Urothelium cell line (cell line): ENCODE data around the gene KMT5B.

Experiments
- DNase-seq: peaks from one replicate; pipeline ENCODE4 v3.0.0; 2011; ENCODE audit warnings: low spot score, mixed read lengths
- FAIRE-seq: peaks from 2 replicates; lab custom pipeline; 2011; peaks lifted over from hg19 to GRCh38; lab: Jason Lieb, UNC

The KMT5B gene

DNA sequence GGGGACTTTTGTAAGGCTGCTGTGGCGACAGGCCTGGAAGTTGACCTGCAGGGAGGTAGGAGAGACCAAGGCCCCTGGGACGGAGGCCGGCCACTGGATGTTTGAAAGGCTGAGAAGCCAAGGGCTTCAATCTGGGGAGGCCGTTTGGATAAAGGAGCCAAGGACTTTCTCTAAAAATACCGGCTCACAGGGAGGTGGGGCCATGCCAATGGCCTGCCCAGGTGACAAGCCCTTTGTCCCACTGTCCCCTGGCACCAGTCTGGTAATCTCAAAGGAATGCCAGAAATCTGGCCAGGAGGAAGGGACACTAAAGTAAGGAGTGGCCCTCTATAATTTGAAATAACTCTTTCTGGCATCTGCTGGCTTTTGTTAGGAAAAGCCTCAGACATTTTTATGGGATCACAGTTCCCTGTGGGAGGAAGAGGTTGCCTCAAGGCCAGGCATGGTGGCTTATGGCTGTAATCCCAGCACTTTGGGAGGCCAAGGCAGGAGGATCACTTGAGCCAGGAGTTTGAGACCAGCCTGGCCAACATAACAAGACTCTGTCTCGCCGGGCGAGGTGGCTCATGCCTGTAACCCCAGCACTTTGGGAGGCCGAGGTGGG, 90.1 kb downstream of the KMT5B start:
- DNase-seq: no peak
- FAIRE-seq: no peak

DNA sequence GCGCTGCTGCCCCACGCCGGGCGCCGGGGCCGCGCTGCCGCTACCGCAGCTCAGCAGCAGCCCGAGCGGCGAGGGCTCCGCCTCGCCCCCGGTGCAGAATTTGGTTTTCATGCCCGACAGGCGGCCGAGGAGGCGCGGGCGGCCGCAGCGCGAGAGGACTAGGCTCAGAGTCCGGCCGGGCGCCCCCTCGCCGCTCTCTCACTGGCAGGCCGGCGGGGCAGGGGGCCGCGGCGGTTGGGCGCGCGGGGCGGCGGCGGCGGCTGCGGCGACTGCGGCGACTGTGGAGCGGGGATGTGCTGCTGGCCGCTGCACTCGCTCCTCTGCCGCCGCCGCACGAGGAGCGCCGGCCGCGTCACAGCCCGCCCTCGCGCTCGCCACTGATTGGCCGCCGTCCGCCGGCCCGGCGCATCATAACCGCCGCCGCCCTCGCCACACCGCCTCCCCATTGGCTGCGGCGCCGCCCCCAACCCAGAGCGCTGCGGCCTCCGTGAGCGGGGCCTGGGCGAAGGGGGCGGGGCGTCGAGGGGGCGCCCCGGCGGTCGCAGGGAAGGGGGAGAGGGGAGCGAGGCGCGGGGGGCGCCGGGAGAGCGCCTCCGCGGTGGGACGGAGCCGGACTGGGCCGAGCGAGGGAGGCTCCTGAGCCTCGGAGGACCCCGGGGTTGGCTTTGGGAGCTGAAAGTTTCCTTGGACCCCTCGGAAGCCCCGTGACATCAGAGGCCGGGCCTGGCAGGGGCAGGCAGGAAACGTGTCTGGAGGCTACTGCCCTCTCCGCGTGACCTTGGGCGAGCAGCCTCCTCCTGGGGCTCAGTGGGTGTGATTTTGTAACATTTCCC, 91.8 kb downstream of the KMT5B start, which contains the start of gene CHKA:
Gene CHKA, minus strand, starts transcription at position 322 of the 833 bp plus-strand sequence. Its CDS starts 211 bp downstream, at position 111.
- FAIRE-seq: peak; percentile 96
- peak; percentile 97 for DNase-seq

DNA sequence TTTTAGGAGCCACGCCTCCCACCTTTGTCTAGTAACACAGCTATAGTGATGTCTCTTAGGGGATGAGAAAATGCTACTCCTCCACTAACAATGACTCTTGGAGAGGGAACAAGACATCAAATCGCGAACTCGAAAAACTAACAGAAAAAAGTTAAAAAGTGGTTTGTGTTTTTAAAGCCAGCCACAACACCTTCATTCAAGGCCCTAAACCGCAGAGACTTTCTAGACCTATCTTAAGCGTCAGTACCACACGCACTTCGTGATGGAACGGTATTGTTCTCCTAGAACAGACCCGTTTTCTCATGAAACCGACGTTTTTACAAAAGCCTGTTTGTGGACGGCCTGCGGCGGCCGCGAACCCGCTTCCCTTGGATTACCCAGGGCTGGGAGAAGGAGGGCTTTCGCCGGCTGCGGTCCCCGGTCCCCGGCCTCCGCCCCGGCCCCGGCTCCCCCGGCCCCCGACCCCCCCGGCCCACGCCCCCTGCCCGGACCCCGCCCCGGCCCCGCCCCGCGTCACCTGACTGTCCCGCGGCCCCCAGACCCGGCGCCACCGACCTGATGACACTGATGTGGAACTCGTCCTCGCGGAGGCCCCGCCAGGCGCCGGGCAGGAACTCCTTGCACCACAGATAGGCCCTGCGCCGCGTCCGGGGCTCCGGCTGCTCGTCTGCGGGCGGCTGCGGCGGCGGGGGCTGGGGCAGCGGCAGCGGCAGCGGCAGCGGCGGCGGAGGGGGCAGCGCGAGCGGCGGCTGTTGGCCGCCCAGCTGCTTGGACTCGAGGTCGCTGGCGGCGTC, 92.6 kb downstream of the KMT5B start:
- DNase-seq (peak; percentile 55), FAIRE-seq (no peak)

DNA sequence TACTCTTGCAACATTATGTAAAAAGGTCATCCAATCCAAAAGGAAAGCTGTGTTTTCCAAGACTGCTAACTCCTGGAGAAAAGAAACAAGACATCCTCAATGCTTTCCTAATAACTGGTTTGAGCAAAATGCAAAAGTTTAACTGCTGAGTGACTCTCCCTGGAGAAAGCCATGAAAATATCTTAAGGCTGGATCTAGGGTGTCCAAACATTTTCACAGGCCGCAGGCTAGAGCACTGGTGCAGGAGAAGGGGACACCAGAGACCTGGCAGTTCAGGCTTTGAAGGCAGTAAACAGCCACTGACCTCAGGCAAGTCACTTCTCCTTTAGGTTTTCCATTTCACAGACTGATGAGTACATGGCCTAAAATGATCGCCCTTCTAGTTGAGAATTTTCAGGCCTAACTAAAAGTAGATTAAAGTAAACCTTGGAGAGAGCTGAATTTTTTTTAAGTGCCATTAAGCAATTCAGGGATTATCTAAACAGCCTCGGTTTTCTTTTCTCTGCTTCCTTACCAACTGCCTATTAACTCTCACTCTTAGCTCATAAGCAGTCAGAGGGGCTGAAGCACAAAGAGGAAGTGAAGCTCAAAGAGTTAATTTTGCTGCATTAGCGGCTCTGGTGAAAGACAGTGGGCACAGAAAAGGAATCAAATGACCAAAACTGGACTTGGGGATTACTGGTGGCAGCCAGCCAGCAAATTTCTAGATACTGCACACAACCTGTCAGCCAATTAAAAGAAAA, 94.2 kb downstream of the KMT5B start:
- no peak for FAIRE-seq

DNA sequence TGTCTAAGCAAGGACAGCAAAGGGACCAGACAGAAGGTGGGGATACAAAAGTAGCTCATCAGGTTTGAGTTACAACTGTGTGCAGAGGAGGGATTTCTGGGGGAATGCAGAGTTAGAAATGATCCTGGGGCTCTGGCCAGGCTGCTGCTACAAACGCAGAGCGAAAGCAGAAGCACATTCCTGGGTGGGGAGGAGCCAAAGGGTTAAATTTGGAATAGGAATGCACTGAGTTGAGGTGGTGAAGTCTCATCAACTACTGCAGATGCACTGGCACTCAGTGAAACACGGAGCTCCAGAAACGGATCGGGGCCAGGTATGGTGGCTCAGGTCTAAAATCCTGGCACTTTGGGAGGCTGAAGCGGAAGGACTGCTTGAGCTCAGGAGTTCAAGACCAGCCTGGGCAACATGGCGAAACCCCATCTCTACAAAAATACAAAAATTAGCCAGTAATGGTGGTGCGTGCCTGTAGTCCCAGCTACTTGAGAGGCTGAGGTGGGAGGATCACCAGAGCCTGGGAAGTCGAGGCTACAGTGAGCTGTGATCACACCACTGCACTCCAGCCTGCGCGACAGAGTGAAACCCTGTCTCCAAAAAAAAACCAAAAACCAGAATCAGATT, 95.1 kb downstream of the KMT5B start:
- FAIRE-seq (no peak), DNase-seq (no peak)

More for the DNA sequence above, 94.2 kb downstream of the KMT5B start:
- no peak for DNase-seq

DNA sequence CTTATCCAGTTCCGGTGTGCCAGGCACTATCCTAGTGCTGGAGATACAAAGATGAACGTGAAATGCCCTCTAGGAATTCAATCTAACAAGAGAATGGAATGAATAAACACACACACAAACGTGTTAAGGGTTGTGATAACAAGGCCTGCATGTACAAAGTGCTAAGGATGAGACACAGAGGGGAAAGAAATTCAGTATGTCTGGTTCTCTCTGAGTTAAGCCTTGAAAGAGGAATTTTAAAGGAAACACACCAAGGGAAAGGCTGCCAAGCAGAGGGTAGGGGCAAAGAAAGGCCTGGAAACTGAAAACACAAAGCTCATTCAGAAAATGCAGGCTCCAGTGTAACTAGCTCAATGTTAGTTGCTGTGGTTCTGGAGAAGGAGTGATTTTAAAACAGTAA, 96.1 kb downstream of the KMT5B start:
- DNase-seq: no peak
- FAIRE-seq: no peak

DNA sequence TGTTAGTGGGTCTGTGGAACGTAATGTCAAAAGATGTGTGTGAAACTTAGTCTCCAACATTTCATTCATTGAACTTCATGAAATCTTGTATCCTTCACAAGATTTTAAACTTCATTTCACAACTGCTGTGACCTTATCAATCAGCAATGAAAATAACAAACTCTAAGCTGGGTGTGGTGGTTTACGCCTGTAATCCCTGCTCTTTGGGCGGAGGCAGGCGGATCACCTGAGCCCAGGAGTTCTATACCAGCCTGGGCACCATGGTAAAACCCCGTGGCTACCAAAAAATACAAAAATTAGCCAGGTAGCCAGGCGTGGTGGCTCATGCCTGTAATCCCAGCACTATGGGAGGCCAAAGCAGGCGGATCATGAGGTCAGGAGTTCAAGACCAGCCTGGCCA, 97.0 kb downstream of the KMT5B start:
- no peak for FAIRE-seq
- no peak for DNase-seq

DNA sequence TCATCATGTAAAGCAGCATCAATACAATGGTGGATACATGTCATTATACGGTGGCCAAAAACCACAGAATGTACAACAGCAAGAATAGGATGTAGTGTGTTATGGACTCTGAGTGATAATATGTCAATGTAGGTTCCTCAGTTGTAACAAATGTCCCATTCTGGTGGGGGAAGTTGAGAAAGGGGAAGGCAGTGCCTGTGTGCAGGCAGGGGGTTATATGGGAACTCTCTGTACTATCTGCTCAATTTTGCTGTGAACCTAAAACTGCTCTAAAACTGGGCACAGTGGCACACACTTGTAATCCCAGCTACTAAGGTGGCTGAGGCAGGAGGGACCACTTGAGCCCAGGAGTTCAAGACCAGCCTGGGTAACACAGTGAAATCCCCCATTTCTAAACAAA, 97.8 kb downstream of the KMT5B start:
- no peak for FAIRE-seq
- no peak for DNase-seq

DNA sequence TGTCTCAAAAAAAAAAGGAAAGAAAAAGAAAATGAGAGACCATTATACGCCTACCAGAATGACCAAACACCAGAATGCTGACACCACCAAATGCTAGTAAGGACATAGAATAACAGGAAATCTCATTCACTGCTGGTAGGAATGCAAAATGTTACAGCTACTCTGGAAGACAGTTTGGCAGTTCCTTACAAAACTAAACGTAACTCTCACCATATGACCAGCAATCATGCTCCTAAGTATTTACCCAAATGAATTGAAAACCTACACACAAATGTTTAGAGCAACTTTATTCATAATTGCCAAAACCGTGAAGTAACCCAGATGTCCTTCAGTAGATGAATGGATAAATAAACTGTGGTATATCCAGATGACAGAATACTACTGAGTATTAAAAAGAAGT, 99.1 kb downstream of the KMT5B start:
- DNase-seq: no peak
- FAIRE-seq: no peak

DNA sequence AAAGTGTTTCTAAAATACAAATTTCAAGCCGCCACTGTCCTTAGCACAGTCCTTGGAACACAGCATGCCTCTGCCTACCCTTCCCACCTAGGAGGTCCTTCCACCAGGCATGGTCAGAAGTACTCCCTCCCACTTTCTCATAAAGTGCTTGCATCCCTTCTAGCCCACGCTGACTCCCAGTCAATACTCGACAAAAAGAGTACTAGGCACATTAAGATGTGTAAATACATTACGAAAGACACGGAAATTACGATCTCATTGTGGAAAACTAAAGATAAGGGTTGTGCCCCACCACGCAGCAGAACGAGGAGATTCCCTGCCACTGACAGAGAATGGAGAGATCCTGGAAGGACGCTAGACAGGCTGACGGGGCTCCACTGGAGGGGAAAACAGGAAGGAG, 105.4 kb downstream of the KMT5B start:
- DNase-seq (no peak), FAIRE-seq (no peak)

DNA sequence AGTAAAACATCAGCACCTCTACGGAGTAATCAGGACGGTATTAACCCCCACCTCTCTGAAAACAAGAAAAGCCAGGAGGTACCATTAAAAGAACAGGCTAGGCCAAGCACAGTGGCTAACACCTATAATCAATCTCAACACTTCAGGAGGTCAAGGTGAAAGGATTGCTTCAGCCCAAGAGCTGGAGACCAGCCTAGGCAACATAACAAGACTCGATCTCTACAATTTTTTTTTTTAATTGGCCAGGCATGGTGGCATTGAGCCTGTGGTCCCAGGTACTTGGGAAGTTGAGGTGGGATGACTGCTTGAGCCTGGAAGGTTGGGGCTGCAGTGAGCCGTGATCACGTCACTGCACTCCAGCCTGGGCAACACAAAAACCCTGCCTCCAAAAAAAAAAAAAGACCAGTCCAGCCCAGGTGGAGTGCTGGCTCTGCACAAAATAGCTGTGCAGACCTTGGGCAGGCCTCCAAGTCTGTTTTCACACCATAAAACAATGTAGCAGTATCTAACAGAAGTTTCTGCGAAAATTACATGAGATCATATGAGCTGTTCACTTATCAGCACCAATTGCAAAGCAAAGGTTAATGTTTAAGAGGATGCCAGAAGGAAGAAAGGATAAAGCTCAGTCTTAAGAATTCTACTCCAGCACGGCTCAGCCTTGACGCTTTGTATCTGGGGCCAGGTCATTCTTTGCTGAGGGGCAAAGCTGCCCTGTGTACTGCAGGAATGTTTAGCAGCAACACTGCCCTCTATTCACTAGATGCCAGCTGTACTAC, 106.7 kb downstream of the KMT5B start:
- DNase-seq (no peak), FAIRE-seq (no peak)
